Activated CD8-positive, alpha-beta T cell treated with anti-CD3 and anti-CD28 coated beads, Interleukin-2, amount 10 ng/mL, durations not matched to agents 7 days and 5 days (primary cell): ENCODE measurements around the gene NDUFAF5. TPM values are rescaled to one million over a fixed set of nuclear protein-coding genes. Genes with fewer than 3 reads are reported as not detected.

Experiments
- ATAC-seq: fragments of 150-1000 bp; cut with Tn5 transposase; one replicate; pipeline ENCODE4 v1.10.0; 2021; ENCODE audit warnings: moderate library complexity
- CTCF ChIA-PET: fragments of 350-600 bp; sonication (Branson Sonifier 250); formaldehyde crosslinking; loops from one replicate; lab custom pipeline; 2021; ENCODE audit warnings: antibody characterized with exemption; lab: Charles Lee
- POLR2A ChIA-PET: fragments of 350-600 bp; sonication (Branson Sonifier 250); formaldehyde crosslinking; loops from one replicate; lab custom pipeline; 2021; ENCODE audit warnings: antibody characterized with exemption; lab: Charles Lee
- DNase-seq: peaks from one replicate; pipeline ENCODE4 v3.0.0-alpha.2; 2020
- H3K27ac Mint-ChIP-seq: one replicate; pipeline ENCODE4 v1.8.0; 2021; ENCODE audit warnings: mild to moderate bottlenecking, mixed read lengths
- H3K27me3 Mint-ChIP-seq: one replicate; pipeline ENCODE4 v1.8.0; 2021; ENCODE audit warnings: low read depth, mixed read lengths
- H3K36me3 Mint-ChIP-seq: one replicate; pipeline ENCODE4 v1.8.0; 2021; ENCODE audit warnings: low read depth, mixed read lengths
- H3K4me1 Mint-ChIP-seq: one replicate; pipeline ENCODE4 v1.8.0; 2021; ENCODE audit warnings: low read depth, mixed read lengths
- H3K4me3 Mint-ChIP-seq: one replicate; pipeline ENCODE4 v1.8.0; 2021; ENCODE audit warnings: mild to moderate bottlenecking, mixed read lengths
- H3K9me3 Mint-ChIP-seq: one replicate; pipeline ENCODE4 v1.8.0; 2022; ENCODE audit warnings: mixed read lengths; ENCODE audit not compliant: insufficient read depth
- total RNA-seq, 2 experiments: library from RNA; stranded (reverse); gene quantifications; one replicate each; pipeline ENCODE4 v1.2.3, GENCODE V29; 2021

NDUFAF5 gene
- total RNA-seq, 2 experiments from 2014 or later: 26.3 to 34.6 TPM

DNA sequence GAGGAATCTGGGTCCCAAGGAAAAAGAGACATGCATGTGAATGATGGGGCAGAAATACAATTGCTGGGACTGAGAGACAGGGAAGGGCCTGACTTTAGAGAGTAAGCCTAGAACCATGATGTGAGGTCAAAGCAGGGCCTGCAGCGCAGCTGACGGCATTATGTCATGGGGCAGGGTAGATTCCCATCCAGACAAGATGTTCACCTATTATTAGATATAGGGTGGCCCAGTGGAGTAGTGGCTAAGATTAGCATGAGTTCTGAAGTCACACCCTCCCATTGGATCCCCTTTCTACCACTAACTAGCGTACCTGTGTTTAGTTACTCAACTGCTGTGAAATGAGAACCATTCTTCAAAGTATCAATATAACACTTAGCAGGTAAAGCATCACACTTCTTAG lies 39.6 kb downstream of the NDUFAF5 start:
- Mint-ChIP-seq H3K27ac (no peak overlapping the region), H3K36me3 (peaks cover 8% of the 10 kb centered on the region), H3K4me3 (no peak overlapping the region), H3K4me1 (no peaks in the 10 kb centered on the region), H3K27me3 (peaks cover 8% of the 10 kb centered on the region), H3K9me3 (no peaks in the 10 kb centered on the region)
- no peak for DNase-seq
- ATAC-seq: no peak
- ChIA-PET POLR2A (no interaction called here), CTCF (no interaction called here)

DNA sequence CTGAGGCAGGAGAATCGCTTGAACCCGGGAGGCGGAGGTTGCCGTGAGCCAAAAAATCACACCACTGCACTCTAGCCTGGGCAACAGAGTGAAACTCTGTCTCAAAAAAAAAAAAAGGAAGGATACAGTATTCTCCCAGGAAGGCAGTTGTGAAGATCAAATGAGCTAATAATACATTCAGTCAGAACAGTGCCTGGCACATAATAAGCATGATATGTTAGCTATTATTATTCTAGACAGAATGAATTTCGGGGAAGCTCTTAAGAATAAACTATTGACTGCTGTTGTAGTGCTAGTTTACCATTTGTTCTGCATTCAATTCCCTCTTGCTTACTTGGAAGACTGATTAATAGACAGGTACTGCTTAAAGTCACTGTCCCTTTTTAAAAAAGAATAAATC lies 40.6 kb downstream of the NDUFAF5 start:
- Mint-ChIP-seq H3K27ac (no peak overlapping the region), H3K9me3 (no peaks in the 10 kb centered on the region), H3K4me3 (no peak overlapping the region), H3K4me1 (no peaks in the 10 kb centered on the region), H3K36me3 (peaks cover 8% of the 10 kb centered on the region), H3K27me3 (peaks cover 8% of the 10 kb centered on the region)
- ATAC-seq (no peak), DNase-seq (no peak)
- CTCF ChIA-PET: interaction anchor here (1.0 to 1.2 kb wide), 2 partner anchors 8 to 10 kb away, joined by 3 read pairs; no protein-coding TSS in a partner anchor
- POLR2A ChIA-PET: no interaction called here

DNA sequence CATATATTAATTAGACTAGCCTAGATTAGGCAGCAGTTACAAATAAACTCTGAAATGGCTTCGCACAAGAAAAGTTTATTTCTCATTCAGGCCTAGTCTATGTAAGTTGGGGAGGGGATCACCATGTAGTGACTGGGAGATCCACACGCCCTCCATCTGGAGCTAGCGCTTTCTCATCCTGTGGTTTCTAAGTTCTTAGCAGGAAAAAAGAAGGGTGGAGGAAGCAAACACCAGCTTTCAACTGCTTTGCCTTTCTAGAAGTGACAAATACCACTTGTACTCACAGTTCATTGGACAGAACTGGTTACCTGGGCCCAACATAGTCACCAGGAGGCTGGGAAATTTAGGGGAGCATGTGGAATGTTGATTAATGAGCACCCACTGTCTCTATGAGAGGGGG lies 46.6 kb downstream of the NDUFAF5 start:
- ChIA-PET POLR2A (no interaction called here), CTCF (no interaction called here)
- Mint-ChIP-seq H3K27me3 (peaks cover 11% of the 10 kb centered on the region), H3K36me3 (no peaks in the 10 kb centered on the region), H3K4me3 (no peak overlapping the region), H3K9me3 (no peaks in the 10 kb centered on the region), H3K27ac (no peak overlapping the region), H3K4me1 (no peaks in the 10 kb centered on the region)
- ATAC-seq: no peak
- no peak for DNase-seq

DNA sequence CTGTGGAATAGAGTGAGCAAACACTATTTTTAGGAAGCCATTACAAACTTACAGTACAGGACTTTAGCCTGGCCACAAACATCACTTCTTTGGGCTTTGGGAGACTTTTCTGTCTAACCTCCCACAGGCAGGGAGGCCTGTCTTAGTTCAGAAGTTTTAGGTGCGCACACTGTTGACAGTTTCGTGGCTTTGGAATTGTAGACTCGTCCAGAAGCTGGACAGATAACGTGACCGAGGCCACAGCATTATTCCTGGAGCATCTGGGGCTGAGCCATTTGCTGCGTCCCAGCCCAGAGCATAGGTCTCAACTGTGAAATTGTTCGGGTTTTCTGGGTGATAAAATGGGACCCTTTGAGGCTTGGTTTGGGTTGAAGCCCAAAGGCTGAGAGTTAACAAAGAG lies 53.8 kb downstream of the NDUFAF5 start:
- POLR2A ChIA-PET: no interaction called here
- DNase-seq (no peak), ATAC-seq (no peak)
- Mint-ChIP-seq H3K9me3 (no peaks in the 10 kb centered on the region), H3K4me1 (no peaks in the 10 kb centered on the region), H3K4me3 (no peak overlapping the region), H3K27ac (no peak overlapping the region), H3K36me3 (no peaks in the 10 kb centered on the region), H3K27me3 (no peaks in the 10 kb centered on the region)
- CTCF ChIA-PET: no interaction called here

DNA sequence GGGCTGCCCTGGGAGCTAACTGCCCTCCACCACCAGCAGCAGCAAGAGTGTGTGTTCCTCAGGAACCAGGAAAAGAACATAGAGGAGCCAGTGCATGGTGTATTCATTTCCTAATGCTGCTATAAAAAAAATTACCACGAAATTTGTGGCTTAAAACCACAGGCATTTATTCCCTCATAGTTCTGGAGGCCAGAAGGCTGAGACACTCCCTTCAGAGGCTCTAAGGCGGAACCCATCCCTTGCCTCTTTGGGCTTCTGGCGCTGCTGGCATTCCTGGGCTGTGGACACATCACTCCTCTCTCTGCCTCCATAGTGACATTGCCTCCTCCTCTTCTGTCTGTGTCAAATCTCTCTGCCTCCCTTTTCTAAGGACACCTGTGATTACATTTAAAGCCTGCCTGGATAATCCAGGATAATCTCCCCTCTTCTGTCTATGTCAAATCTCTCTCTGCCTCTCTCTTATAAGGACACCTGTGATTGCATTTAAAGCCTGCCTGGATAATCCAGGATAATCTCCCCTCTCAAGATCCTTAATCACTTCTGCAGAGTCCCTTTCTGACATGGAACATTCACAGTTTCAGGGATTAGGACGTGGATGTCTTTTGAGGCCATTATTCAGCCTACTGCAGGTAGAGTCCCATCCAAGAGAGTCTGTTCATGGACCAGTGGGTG lies 54.7 kb downstream of the NDUFAF5 start:
- H3K9me3 Mint-ChIP-seq: no peaks in the 10 kb centered on the region
- H3K27me3 Mint-ChIP-seq: no peaks in the 10 kb centered on the region
- ChIA-PET POLR2A (no interaction called here), CTCF (no interaction called here)
- H3K4me1 Mint-ChIP-seq: no peaks in the 10 kb centered on the region
- no peak overlapping the region for H3K27ac Mint-ChIP-seq
- ATAC-seq (no peak), DNase-seq (no peak)
- H3K4me3 Mint-ChIP-seq: no peak overlapping the region
- no peaks in the 10 kb centered on the region for H3K36me3 Mint-ChIP-seq

DNA sequence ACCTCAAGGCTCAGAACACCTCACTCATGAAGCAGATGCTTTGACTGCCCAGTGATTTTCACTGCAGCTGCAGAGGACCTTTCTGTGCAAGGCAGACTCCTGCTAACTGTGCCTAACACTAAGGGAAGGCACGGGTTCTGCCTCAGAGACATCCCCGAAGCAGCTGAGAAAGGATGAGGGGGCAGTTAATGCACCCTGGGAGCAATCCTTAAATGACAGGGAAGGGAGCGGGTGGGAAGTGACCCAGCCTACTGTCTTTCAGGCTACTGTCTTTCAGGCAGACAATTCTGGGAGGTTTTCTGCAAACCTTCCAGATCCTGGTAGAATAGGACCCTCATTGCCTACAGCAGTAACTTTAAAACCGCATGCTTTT lies 55.3 kb downstream of the NDUFAF5 start:
- no peaks in the 10 kb centered on the region for H3K9me3 Mint-ChIP-seq
- ATAC-seq (no peak), DNase-seq (no peak)
- no peaks in the 10 kb centered on the region for H3K36me3 Mint-ChIP-seq
- ChIA-PET POLR2A (no interaction called here), CTCF (no interaction called here)
- no peaks in the 10 kb centered on the region for H3K4me1 Mint-ChIP-seq
- no peak overlapping the region for H3K27ac Mint-ChIP-seq
- no peak overlapping the region for H3K4me3 Mint-ChIP-seq
- no peaks in the 10 kb centered on the region for H3K27me3 Mint-ChIP-seq

DNA sequence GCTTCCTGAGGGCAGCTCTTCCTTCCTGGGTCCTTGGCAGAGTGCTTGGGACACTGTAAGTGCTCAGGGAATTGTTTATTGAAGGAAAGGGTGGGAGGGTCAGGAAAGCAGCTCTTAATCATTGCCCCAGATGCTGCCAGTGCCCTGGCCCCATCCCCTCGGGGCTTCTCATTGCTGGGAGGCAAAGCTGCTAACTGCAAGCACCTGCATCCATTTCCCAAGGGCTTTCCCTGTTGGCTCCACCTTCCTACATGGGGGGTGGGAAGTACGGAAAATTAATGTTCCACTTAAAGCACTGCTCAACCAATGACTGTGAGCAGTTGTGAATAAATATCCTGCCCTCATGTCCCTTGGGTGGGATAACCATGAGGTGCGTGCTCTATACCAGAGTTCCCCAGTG lies 56.4 kb downstream of the NDUFAF5 start:
- H3K9me3 Mint-ChIP-seq: no peaks in the 10 kb centered on the region
- H3K4me3 Mint-ChIP-seq: no peak overlapping the region
- H3K36me3 Mint-ChIP-seq: no peaks in the 10 kb centered on the region
- CTCF ChIA-PET: no interaction called here
- no peak overlapping the region for H3K27ac Mint-ChIP-seq
- ATAC-seq (no peak), DNase-seq (no peak)
- H3K27me3 Mint-ChIP-seq: no peaks in the 10 kb centered on the region
- no peaks in the 10 kb centered on the region for H3K4me1 Mint-ChIP-seq
- POLR2A ChIA-PET: no interaction called here

DNA sequence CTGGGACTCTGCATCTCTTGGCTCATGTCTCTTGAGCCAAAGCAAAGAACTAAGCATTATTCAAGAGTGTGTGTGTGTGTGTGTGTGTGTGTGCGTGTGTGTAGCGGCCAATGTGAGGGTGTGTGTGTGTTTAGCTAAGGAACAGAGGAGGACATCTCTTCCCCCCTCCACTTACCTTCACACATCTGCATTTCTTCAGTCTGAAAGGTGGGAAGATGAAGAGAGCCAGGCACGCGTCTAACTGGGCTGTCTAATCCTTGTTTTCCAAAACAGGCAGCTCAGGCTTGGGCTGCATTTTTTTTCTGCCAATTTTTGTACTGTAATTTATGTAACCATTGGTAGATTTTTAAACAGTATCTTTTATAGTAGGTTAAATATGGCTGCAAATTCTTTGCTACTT lies 59.5 kb downstream of the NDUFAF5 start:
- ATAC-seq: no peak
- no peaks in the 10 kb centered on the region for H3K36me3 Mint-ChIP-seq
- H3K4me1 Mint-ChIP-seq: no peaks in the 10 kb centered on the region
- H3K27me3 Mint-ChIP-seq: no peaks in the 10 kb centered on the region
- no peak for DNase-seq
- no peak overlapping the region for H3K27ac Mint-ChIP-seq
- ChIA-PET POLR2A (no interaction called here), CTCF (no interaction called here)
- no peaks in the 10 kb centered on the region for H3K9me3 Mint-ChIP-seq
- no peak overlapping the region for H3K4me3 Mint-ChIP-seq

DNA sequence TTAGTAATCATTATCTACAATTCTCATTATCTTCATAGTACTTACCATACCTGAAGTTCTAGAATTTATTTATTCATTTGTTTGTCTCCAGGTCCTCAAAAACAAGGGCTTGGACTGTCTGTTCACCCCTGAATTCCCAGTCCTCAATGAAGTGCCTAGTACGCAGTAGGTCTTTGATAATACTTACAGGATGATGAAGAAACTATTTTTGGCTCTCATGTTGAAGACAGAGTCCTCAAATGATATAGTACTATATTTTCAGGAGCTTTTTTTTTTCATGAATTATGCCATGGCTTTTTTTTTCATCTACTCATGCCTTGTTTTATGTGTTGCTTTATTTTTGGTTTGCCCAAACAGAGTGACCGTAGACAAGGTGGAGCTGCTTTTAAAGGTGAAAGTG lies 66.5 kb downstream of the NDUFAF5 start:
- Mint-ChIP-seq H3K4me1 (no peaks in the 10 kb centered on the region), H3K9me3 (no peaks in the 10 kb centered on the region), H3K4me3 (no peak overlapping the region), H3K27ac (no peak overlapping the region), H3K27me3 (peaks cover 9% of the 10 kb centered on the region), H3K36me3 (no peaks in the 10 kb centered on the region)
- ChIA-PET CTCF (no interaction called here), POLR2A (no interaction called here)
- no peak for ATAC-seq
- DNase-seq: no peak

DNA sequence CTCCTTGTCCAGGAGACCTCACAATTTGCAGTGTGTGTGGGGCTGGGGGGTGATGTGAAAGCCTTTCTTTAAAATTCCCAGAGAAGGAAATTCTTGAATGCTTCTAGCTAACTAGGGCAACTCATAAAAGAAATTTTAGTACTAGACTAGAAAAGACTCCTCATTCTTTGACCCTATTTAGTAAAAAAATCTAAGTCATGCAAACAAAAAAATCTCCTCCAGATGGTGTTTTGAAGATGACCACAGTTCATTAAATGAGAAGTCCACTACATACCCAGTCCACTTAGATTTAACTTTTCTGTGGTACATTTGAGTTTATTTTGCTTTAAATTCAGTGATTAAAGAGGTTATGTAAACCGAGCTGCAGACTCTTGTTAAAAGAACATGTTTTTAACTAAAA lies 67.5 kb downstream of the NDUFAF5 start:
- ChIA-PET POLR2A (no interaction called here), CTCF (no interaction called here)
- no peak overlapping the region for H3K4me3 Mint-ChIP-seq
- peaks cover 9% of the 10 kb centered on the region for H3K27me3 Mint-ChIP-seq
- no peaks in the 10 kb centered on the region for H3K9me3 Mint-ChIP-seq
- no peaks in the 10 kb centered on the region for H3K4me1 Mint-ChIP-seq
- ATAC-seq (no peak), DNase-seq (no peak)
- no peaks in the 10 kb centered on the region for H3K36me3 Mint-ChIP-seq
- H3K27ac Mint-ChIP-seq: no peak overlapping the region

DNA sequence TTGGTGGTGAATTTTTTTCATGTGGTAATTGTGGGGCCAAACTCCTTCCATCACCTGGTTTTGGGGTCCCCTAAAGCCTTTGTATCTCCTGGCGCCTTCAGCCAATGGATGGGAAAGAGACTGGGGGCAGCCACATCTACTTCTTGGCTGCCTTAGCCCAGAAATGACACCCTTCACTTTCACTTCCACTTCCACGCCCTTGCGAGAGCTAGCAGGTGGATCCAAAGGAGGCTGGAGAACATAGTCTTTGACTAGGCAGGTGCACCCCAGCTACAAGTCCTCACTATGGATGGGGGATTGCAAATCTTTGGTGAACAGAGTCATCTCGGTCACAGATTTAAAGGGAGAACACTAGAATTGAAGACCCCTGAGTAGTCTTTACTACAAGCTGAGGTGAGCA lies 70.8 kb downstream of the NDUFAF5 start:
- H3K27me3 Mint-ChIP-seq: peaks cover 5% of the 10 kb centered on the region
- no peaks in the 10 kb centered on the region for H3K4me1 Mint-ChIP-seq
- CTCF ChIA-PET: no interaction called here
- DNase-seq (no peak), ATAC-seq (no peak)
- H3K36me3 Mint-ChIP-seq: no peaks in the 10 kb centered on the region
- POLR2A ChIA-PET: no interaction called here
- no peaks in the 10 kb centered on the region for H3K9me3 Mint-ChIP-seq
- no peak overlapping the region for H3K27ac Mint-ChIP-seq
- no peak overlapping the region for H3K4me3 Mint-ChIP-seq

DNA sequence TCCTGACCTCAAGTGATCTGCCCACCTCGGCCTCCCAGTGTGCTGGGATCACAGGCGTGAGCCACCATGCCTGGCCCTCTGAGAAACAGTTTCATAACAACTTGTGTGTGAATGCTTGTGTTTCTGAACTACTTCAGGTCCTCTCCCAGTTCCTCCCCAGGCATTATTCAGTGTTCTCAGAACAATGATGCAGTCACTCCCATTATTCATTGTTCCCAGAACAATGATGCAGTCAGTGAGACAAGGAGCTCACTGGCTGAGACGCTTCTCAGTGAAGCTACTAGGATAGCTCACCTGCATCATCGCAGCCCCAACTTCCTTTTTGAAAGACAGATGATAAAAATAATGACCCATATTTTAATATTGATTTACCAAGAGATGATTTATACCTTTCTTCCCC lies 71.5 kb downstream of the NDUFAF5 start:
- Mint-ChIP-seq H3K4me3 (no peak overlapping the region), H3K4me1 (no peaks in the 10 kb centered on the region), H3K27me3 (peaks cover 5% of the 10 kb centered on the region), H3K9me3 (no peaks in the 10 kb centered on the region), H3K27ac (no peak overlapping the region), H3K36me3 (no peaks in the 10 kb centered on the region)
- ChIA-PET CTCF (no interaction called here), POLR2A (no interaction called here)
- DNase-seq (no peak), ATAC-seq (no peak)

DNA sequence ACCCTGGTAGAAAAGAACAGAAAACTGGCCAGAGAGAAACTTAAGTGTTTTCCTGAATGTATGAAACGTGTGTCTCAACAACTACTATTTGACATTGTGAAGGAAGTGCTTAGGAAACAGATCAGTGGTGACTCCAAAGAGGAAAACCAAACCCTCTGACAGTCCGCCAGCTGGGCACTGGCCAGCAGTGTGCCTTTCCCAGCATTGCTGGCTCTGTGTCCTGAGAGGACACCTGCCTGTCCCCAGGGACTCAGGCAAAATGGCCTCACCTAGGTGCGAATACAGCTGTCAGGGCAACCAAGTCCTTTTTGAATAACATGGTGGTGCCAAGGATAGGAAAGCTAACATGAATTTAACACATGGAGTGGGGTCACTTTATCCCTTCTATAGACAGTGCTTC lies 72.5 kb downstream of the NDUFAF5 start:
- ChIA-PET CTCF (no interaction called here), POLR2A (no interaction called here)

More for the DNA sequence above, 72.5 kb downstream of the NDUFAF5 start:
- Mint-ChIP-seq H3K27me3 (no peaks in the 10 kb centered on the region), H3K9me3 (no peaks in the 10 kb centered on the region), H3K4me1 (no peaks in the 10 kb centered on the region), H3K4me3 (no peak overlapping the region), H3K36me3 (no peaks in the 10 kb centered on the region), H3K27ac (no peak overlapping the region)
- ATAC-seq: no peak
- no peak for DNase-seq
